K562 (cell line): ENCODE measurements around the gene DLGAP1. TPM values are rescaled to one million over a fixed set of nuclear protein-coding genes. Genes with fewer than 3 reads are reported as not detected.

Experiments
- ATAC-seq: fragments of 200-7000 bp; cut with Tn5 transposase; 3 replicates; pipeline ENCODE4 v1.9.1; 2020; ENCODE audit warnings: moderate library complexity
- BruUV-seq: library from RNA; stranded (reverse); fragments of 400-500 nt; replicated peaks from 2 replicates; lab custom pipeline; 2021; lab: Mats Ljungman, UMichigan
- CTCF ChIA-PET: fragments of 300-600 bp; formaldehyde crosslinking; extraction: SDS; loops from one replicate; lab custom pipeline; 2021; ENCODE audit warnings: low intra/inter-chr PET ratio; lab: Yijun Ruan, JAX
- POLR2A ChIA-PET: fragments of 300-600, 350-650 bp; sonication (Branson Sonifier 250); formaldehyde crosslinking; extraction: SDS; loops from one replicate; lab custom pipeline; 2021; ENCODE audit warnings: antibody characterized with exemption, inconsistent platforms; lab: Yijun Ruan, JAX
- DNase-seq, 4 experiments: peaks; one replicate each; pipeline versions ENCODE4 v3.0.0 to v3.0.0-alpha.2; 2011 to 2018; ENCODE audit warnings: low spot score in 3 of 4, mixed read lengths in 3 of 4; ENCODE audit errors: extremely low read depth in 1 of 4
- FAIRE-seq: peaks from 2 replicates; lab custom pipeline; 2011; peaks lifted over from hg19 to GRCh38; lab: Jason Lieb, UNC
- H2AFZ ChIP-seq: 2 replicates; pipeline ENCODE4 v1.6.0; 2011; ENCODE audit warnings: low read depth, low read length, control low read depth, inconsistent platforms
- H3K27ac ChIP-seq: fragments of 200-600 bp; 3 replicates; pipeline ENCODE4 v1.8.0; 2011; ENCODE audit warnings: low read depth, mild to moderate bottlenecking, control low read depth, inconsistent platforms, low read length, moderate library complexity, mixed read lengths; ENCODE audit errors: extremely low read depth
- H3K27me3 ChIP-seq, 2 experiments: fragments of 300-600 bp in 1 of 2; 2 replicates in 1 of 2; 3 replicates in 1 of 2; pipeline versions ENCODE4 v1.6.0 to v1.8.0; 2011; ENCODE audit warnings: inconsistent platforms in 2 of 2, low read length in 2 of 2, mild to moderate bottlenecking in 1 of 2, mixed read lengths in 1 of 2, moderate library complexity in 1 of 2; ENCODE audit not compliant: control insufficient read depth in 2 of 2, insufficient read depth in 2 of 2
- H3K36me3 ChIP-seq: fragments of 300-600 bp; 3 replicates; pipeline ENCODE4 v1.8.0; 2011; ENCODE audit warnings: mild to moderate bottlenecking, low read length, inconsistent platforms; ENCODE audit not compliant: control insufficient read depth, insufficient read depth
- H3K4me1 ChIP-seq, 2 experiments: fragments of 200-600 bp in 1 of 2; replicated peaks in 1 of 2; 2 replicates in 1 of 2; 3 replicates in 1 of 2; pipeline versions ENCODE4 v1.5.1 to v1.8.0; 2011; ENCODE audit warnings: inconsistent platforms in 2 of 2, low read length in 2 of 2, mild to moderate bottlenecking in 1 of 2, mixed read lengths in 1 of 2, moderate library complexity in 1 of 2; ENCODE audit not compliant: control insufficient read depth in 2 of 2, insufficient read depth in 2 of 2
- H3K4me2 ChIP-seq: 2 replicates; pipeline ENCODE4 v1.6.1; 2011; ENCODE audit warnings: low read length, control low read depth, inconsistent platforms, mixed read lengths; ENCODE audit not compliant: insufficient read depth
- H3K4me3 ChIP-seq: fragments of 200-600 bp; sonication (generic), shearing (Covaris generic); 2 replicates; pipeline ENCODE4 v1.5.1; 2016; ENCODE audit warnings: control low read depth, inconsistent platforms
- H3K79me2 ChIP-seq: fragments of 200-600 bp; 3 replicates; pipeline ENCODE4 v1.8.0; 2011; ENCODE audit warnings: low read length, inconsistent platforms; ENCODE audit not compliant: control insufficient read depth, insufficient read depth
- H3K9ac ChIP-seq, 2 experiments: 2 replicates each; pipeline versions ENCODE4 v1.6.0 to v1.6.1; 2011; ENCODE audit warnings: low read depth in 2 of 2, low read length in 2 of 2, control low read depth in 1 of 2, inconsistent platforms in 1 of 2, mild to moderate bottlenecking in 1 of 2, mixed read lengths in 1 of 2; ENCODE audit not compliant: insufficient read depth in 1 of 2
- H3K9me1 ChIP-seq: one replicate; pipeline ENCODE4 v1.6.0; 2011; ENCODE audit warnings: inconsistent platforms, mild to moderate bottlenecking, low read length, moderate library complexity; ENCODE audit not compliant: control insufficient read depth, insufficient read depth
- H3K9me3 ChIP-seq: replicated peaks from 2 replicates; pipeline ENCODE4 v1.5.1; 2011; ENCODE audit warnings: low read depth, low read length, inconsistent platforms; ENCODE audit not compliant: control insufficient read depth, insufficient read depth
- H4K20me1 ChIP-seq: replicated peaks from 2 replicates; pipeline ENCODE4 v1.6.1; 2011; ENCODE audit warnings: low read length, inconsistent platforms, mixed read lengths; ENCODE audit not compliant: control insufficient read depth, insufficient read depth
- CHD1 ChIP-seq: fragments of 200-600 bp; sonication (generic); IDR thresholded peaks from one replicate; pipeline ENCODE4 v1.6.1; 2012; ENCODE audit warnings: mild to moderate bottlenecking, moderate library complexity, low read length, inconsistent platforms
- FOXJ3 ChIP-seq: sonication (generic); formaldehyde crosslinking; IDR thresholded peaks from 2 replicates; pipeline ENCODE4 v1.4.0; 2020; ENCODE audit warnings: mild to moderate bottlenecking, missing genetic modification reagents
- FOXP4 ChIP-seq: sonication (generic); formaldehyde crosslinking; IDR thresholded peaks from 2 replicates; pipeline ENCODE4 v1.8.0; 2022; ENCODE audit warnings: mild to moderate bottlenecking, missing genetic modification reagents, borderline replicate concordance
- MEF2A ChIP-seq: IDR thresholded peaks from 2 replicates; pipeline ENCODE4 v1.6.1; 2011; ENCODE audit warnings: low read depth, mild to moderate bottlenecking, low read length, moderate library complexity; ENCODE audit not compliant: control insufficient read depth
- MTA1 ChIP-seq: fragments of 450-650 bp; IDR thresholded peaks from 2 replicates; pipeline ENCODE4 v1.6.1; 2017; ENCODE audit warnings: borderline replicate concordance
- NR0B1 ChIP-seq: fragments of 450-650 bp; IDR thresholded peaks from one replicate; pipeline ENCODE4 v1.6.1; 2018; ENCODE audit warnings: mild to moderate bottlenecking, moderate library complexity; ENCODE audit not compliant: partially characterized antibody
- NR2F6 ChIP-seq: fragments of 450-650 bp; formaldehyde crosslinking; IDR thresholded peaks from 2 replicates; pipeline ENCODE4 v1.4.0; 2020; ENCODE audit warnings: mild to moderate bottlenecking
- POLR2A ChIP-seq: fragments of 450-650 bp; conservative IDR thresholded peaks from 2 replicates; pipeline ENCODE4 v1.6.1; 2016
- SPI1 ChIP-seq: IDR thresholded peaks from 2 replicates; pipeline ENCODE4 v1.6.1; 2011; ENCODE audit warnings: low read depth, low read length, control low read depth, borderline replicate concordance
- TGIF2 ChIP-seq: sonication (generic); formaldehyde crosslinking; IDR thresholded peaks from 2 replicates; pipeline ENCODE4 v1.8.1; 2022; ENCODE audit warnings: mild to moderate bottlenecking, missing genetic modification reagents, moderate library complexity
- XRCC4 ChIP-seq: IDR thresholded peaks from one replicate; pipeline ENCODE4 v1.6.1; 2011; ENCODE audit not compliant: insufficient read depth, insufficient read length; ENCODE audit errors: extremely low read depth
- ZBED1 ChIP-seq: IDR thresholded peaks from 2 replicates; pipeline ENCODE4 v1.6.1; 2014
- ZNF24 ChIP-seq: fragments of 450-650 bp; IDR thresholded peaks from 2 replicates; pipeline ENCODE4 v1.6.1; 2016
- ZNF444 ChIP-seq: fragments of 250-450 bp; sonication (Bioruptor Pico); IDR thresholded peaks from 2 replicates; pipeline ENCODE4 v1.4.0; 2020; ENCODE audit warnings: mild to moderate bottlenecking, moderate library complexity
- ZNF511 ChIP-seq: sonication (generic); formaldehyde crosslinking; IDR thresholded peaks from 2 replicates; pipeline ENCODE4 v1.8.0; 2022; ENCODE audit warnings: mild to moderate bottlenecking, missing genetic modification reagents
- WGBS: fragments of 100-300 bp; shearing (Covaris generic); methylation state at CpG from one replicate; pipeline ENCODE4 v1.1.6; 2016; ENCODE audit warnings: low coverage, mixed read lengths; ENCODE audit not compliant: insufficient coverage; ENCODE audit errors: missing lambda C conversion rate; 5-methylcytosine and 5-hydroxymethylcytosine counted together
- in situ Hi-C: fragments of 300-500 bp; cut with MboI; formaldehyde crosslinking; loops from 4 replicates; pipeline ENCODE4 v1.15.0; 2018; ENCODE audit warnings: inconsistent platforms, mixed read lengths
- intact Hi-C: fragments of 100-400 bp; cut with micrococcal nuclease; formaldehyde crosslinking; loops from 2 replicates; pipeline ENCODE4 v1.14.2; 2022
- polyA plus RNA-seq, 8 experiments: library from polyadenylated mRNA; depleted of rRNA in 4 of 8; stranded (reverse) in 5 of 8; unstranded in 3 of 8; fragments of >200 nt; fragmentation: Nextera tagmentation in 2 of 8; fragmentation: Illumina TruSeq in 1 of 8; extraction: Ambion mirVana in 2 of 8; extraction: Trizol in 1 of 8; gene quantifications; 2 replicates each; pipeline versions ENCODE4 v1.2.1 to v1.2.3, GENCODE V29; 2011 to 2014; ENCODE audit warnings: inconsistent platforms in 1 of 8, missing spikeins in 1 of 8
- total RNA-seq, 7 experiments: library from RNA; depleted of rRNA in 6 of 7; stranded (reverse); fragments of >200 nt in 6 of 7; fragmentation: Illumina TruSeq in 2 of 7; extraction: Trizol in 2 of 7; gene quantifications; 2 replicates each; pipeline versions ENCODE4 v1.2.1 to v1.2.3, GENCODE V29; 2011 to 2021; ENCODE audit warnings: low replicate concordance in 1 of 7

DLGAP1 gene
- total and polyA plus RNA-seq, 9 of the 15 experiments (the other 6 are each of a cell fraction or from before 2014, with no cell fraction given) = 0.04 to 0.22 (median 0.08) TPM

- ATAC-seq = peak; percentile 100
- intact Hi-C loops (loop anchor here (1.0 to 2.0 kb wide), 4 partner anchors 61 to 227 kb away; no protein-coding TSS in a partner anchor), in situ Hi-C loops (no loop called here)
- CTCF ChIA-PET = interaction anchor here (0.7 to 3.2 kb wide), 4 partner anchors 224 to 489 kb away, joined by 3 to 9 read pairs (median 4); no protein-coding TSS in a partner anchor
- Histone ChIP-seq H3K27me3 (peaks cover 20% of the 10 kb centered on the region in 2 experiments; a peak in 4 of 5 replicates), H3K27ac (no peak overlapping the region), H3K9ac (peak overlapping the region in 1 of 2 experiments; percentile 59; a peak in 2 of 4 replicates), H4K20me1 (no peaks in the 10 kb centered on the region), H2AFZ (peak overlapping the region; percentile 76), H3K9me1 (no peaks in the 10 kb centered on the region), H3K4me2 (peak overlapping the region; percentile 73), H3K9me3 (no peaks in the 10 kb centered on the region), H3K4me1 (peaks cover 6 to 8% of the 10 kb centered on the region in 2 experiments; a peak in 4 of 5 replicates), H3K4me3 (peak overlapping the region; percentile 9; the same call in 1 of the 2 replicates), H3K79me2 (no peaks in the 10 kb centered on the region), H3K36me3 (no peaks in the 10 kb centered on the region)
- DNase-seq = peak; percentile 84 to 93 (median 91)
- POLR2A ChIA-PET = interaction anchor here (0.6 to 1.8 kb wide), 13 partner anchors 9 to 526 kb away, joined by 3 to 10 read pairs (median 4); no protein-coding TSS in a partner anchor
- WGBS = 3% methylated on average over 40 of the region's 40 CpGs
- no TSS peak for BruUV-seq
- peak; percentile 60 for FAIRE-seq
- TF ChIP-seq MEF2A (no peak), POLR2A (no peak), MTA1 (no peak), TGIF2 (CRISPR knock-in tag) (no peak), SPI1 (no peak), CHD1 (no peak), NR0B1 (no peak), ZNF444 (CRISPR knock-in tag) (no peak), ZNF511 (CRISPR knock-in tag) (no peak), ZNF24 (no peak), FOXJ3 (CRISPR knock-in tag) (no peak), FOXP4 (CRISPR knock-in tag) (no peak), XRCC4 (no peak), NR2F6 (CRISPR knock-in tag) (no peak), ZBED1 (no peak)
Observed at GRCh38 chr18:3771121-3771971, 683.8 kb downstream of the DLGAP1 start.
